Loucy (cell line): ENCODE data around the gene RPS6KA5.
"Not testable (repeated sequence)": the region's sequence is repeated elsewhere in the genome, so short reads cannot be mapped to it uniquely, and the experiment has no call there.

Experiments used
- EZH2phosphoT487 ChIP-seq: fragments of 200-600 bp; IDR thresholded peaks from 2 replicates; pipeline ENCODE4 v1.6.1; 2018; ENCODE audit warnings: antibody characterized with exemption, mild to moderate bottlenecking, moderate library complexity, borderline replicate concordance
- TF ChIP-seq, protein P1 (sequence below): fragments of 200-600 bp; sonication (generic); conservative IDR thresholded peaks from 2 replicates; pipeline ENCODE4 v1.5.1; 2014; ENCODE audit warnings: mild to moderate bottlenecking, antibody characterized with exemption, low read length

DNA sequence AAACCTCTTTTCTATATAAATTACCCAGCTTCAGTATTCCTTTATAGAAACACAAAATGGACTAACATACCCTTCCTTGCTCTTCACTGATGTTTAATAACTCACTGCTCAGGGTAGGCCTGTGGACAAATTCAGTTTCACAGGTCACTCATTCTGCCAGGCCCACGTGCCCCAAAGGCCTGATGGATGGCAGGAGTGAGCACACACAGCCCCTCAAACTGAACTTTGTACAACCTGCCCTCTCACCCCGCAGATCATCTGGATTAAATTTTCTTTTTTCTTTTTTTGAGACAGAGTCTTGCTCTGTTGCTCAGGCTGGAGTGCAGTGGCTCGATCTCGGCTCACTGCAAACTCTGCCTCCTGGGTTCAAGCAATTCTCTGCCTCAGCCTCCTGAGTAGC lies 219.8 kb downstream of the RPS6KA5 start:
- TF ChIP-seq, protein P1, sequence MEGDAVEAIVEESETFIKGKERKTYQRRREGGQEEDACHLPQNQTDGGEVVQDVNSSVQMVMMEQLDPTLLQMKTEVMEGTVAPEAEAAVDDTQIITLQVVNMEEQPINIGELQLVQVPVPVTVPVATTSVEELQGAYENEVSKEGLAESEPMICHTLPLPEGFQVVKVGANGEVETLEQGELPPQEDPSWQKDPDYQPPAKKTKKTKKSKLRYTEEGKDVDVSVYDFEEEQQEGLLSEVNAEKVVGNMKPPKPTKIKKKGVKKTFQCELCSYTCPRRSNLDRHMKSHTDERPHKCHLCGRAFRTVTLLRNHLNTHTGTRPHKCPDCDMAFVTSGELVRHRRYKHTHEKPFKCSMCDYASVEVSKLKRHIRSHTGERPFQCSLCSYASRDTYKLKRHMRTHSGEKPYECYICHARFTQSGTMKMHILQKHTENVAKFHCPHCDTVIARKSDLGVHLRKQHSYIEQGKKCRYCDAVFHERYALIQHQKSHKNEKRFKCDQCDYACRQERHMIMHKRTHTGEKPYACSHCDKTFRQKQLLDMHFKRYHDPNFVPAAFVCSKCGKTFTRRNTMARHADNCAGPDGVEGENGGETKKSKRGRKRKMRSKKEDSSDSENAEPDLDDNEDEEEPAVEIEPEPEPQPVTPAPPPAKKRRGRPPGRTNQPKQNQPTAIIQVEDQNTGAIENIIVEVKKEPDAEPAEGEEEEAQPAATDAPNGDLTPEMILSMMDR, result not testable (repeated sequence)
- TF ChIP-seq EZH2phosphoT487, result not testable (repeated sequence)
